ENCODE data around the gene ANKRD66. TPM values are rescaled to one million over a fixed set of nuclear protein-coding genes. Genes with fewer than 3 reads are reported as not detected.

ANKRD66 gene
- total RNA-seq, 1 donor from 2014 or later, result not detected

- DNase-seq (ENCODE audit: low read depth in 2 of 2), result no peak
Observed at GRCh38 chr6:46789434-46790354, 43.0 kb downstream of the ANKRD66 start.

- DNase-seq (ENCODE audit: low read depth in 2 of 2), result no peak
Observed at GRCh38 chr6:46790355-46790874, 43.7 kb downstream of the ANKRD66 start.

GRCh38 chr6:46792635-46793034, 45.9 kb downstream of the ANKRD66 start:
- DNase-seq (ENCODE audit: low read depth in 2 of 2), result no peak

- no peak for DNase-seq (ENCODE audit: low read depth in 2 of 2)
Observed at GRCh38 chr6:46793138-46793537, 46.4 kb downstream of the ANKRD66 start, which contains the start of gene MEP1A. TSS of gene MEP1A (plus strand) at chr6:46793389. CDS start at chr6:46793399, 10 bp downstream.

GRCh38 chr6:46794068-46794467, 47.3 kb downstream of the ANKRD66 start:
- DNase-seq (ENCODE audit: low read depth in 2 of 2), result no peak

GRCh38 chr6:46795816-46796215, 49.1 kb downstream of the ANKRD66 start:
- no peak for DNase-seq (ENCODE audit: low read depth in 2 of 2)

- no peak for DNase-seq (ENCODE audit: low read depth in 2 of 2)
Observed at GRCh38 chr6:46796848-46797580, 50.3 kb downstream of the ANKRD66 start.

GRCh38 chr6:46799657-46800056, 52.9 kb downstream of the ANKRD66 start:
- no peak for DNase-seq (ENCODE audit: low read depth in 2 of 2)

- DNase-seq (ENCODE audit: low read depth in 2 of 2), result no peak
Observed at GRCh38 chr6:46808806-46809205, 62.1 kb downstream of the ANKRD66 start.

Other genes with a start within 250 kb of the ANKRD66 start
- 0.25 and 0.26 TPM in 2 replicates for gene CYP39A1, start 94.1 kb upstream of the ANKRD66 start, total RNA-seq
- 0.26 and 0.51 TPM in 2 replicates for gene SLC25A27, start 94.0 kb upstream of the ANKRD66 start, total RNA-seq
- gene TDRD6, start 59.0 kb upstream of the ANKRD66 start, total RNA-seq, result under 0.01 TPM in 2 replicates
- under 0.01 TPM in 1 of 2 replicates, not detected in the other for gene PLA2G7, start 11.6 kb upstream of the ANKRD66 start, total RNA-seq
- not detected in 2 replicates for gene MEP1A, start 46.5 kb downstream of the ANKRD66 start, total RNA-seq
- 107 and 112 TPM in 2 replicates for gene ADGRF5, start 175.0 kb downstream of the ANKRD66 start, total RNA-seq